HepG2 (cell line): Measurements from ENCODE around the gene EEF2. TPM values are rescaled to one million over a fixed set of nuclear protein-coding genes. Genes with fewer than 3 reads are reported as not detected.

Source experiments
- ATAC-seq: fragments of 200-7000 bp; cut with Tn5 transposase; 3 replicates; pipeline ENCODE4 v1.9.1; 2020; ENCODE audit warnings: mild to moderate bottlenecking, moderate library complexity
- BruUV-seq: library from RNA; stranded (reverse); fragments of 400-500 nt; replicated peaks from 2 replicates; lab custom pipeline; 2021; lab: Mats Ljungman, UMichigan
- CTCF ChIA-PET: fragments of 300-600 bp; formaldehyde crosslinking; extraction: SDS; loops from one replicate; lab custom pipeline; 2021; ENCODE audit warnings: low total read pairs, inconsistent platforms, low intra/inter-chr PET ratio; lab: Yijun Ruan, JAX
- POLR2A ChIA-PET: fragments of 350-600 bp; sonication (Branson Sonifier 250); formaldehyde crosslinking; loops from one replicate; lab custom pipeline; 2020; ENCODE audit warnings: antibody characterized with exemption, inconsistent platforms; lab: Yijun Ruan, JAX
- DNase-seq: peaks from one replicate; pipeline ENCODE4 v3.0.0-alpha.2; 2015; ENCODE audit warnings: low spot score
- FAIRE-seq: peaks from 3 replicates; lab custom pipeline; 2011; peaks lifted over from hg19 to GRCh38; lab: Jason Lieb, UNC
- H2AFZ ChIP-seq: one replicate; pipeline ENCODE4 v1.6.1; 2011; ENCODE audit warnings: low read length, inconsistent platforms
- H3K27ac ChIP-seq: fragments of 300-600 bp; 3 replicates; pipeline ENCODE4 v1.8.0; 2011; ENCODE audit warnings: mixed run types, mild to moderate bottlenecking, mixed read lengths, low read length, inconsistent platforms; ENCODE audit not compliant: insufficient read depth; ENCODE audit errors: extremely low read length
- H3K27me3 ChIP-seq, 2 experiments: fragments of 200-600 bp in 1 of 2; 2 replicates in 1 of 2; 3 replicates in 1 of 2; pipeline versions ENCODE4 v1.6.0 to v1.8.0; 2011; ENCODE audit warnings: low read length in 2 of 2, mild to moderate bottlenecking in 2 of 2, moderate library complexity in 2 of 2, inconsistent platforms in 1 of 2; ENCODE audit not compliant: insufficient read depth in 2 of 2, control insufficient read depth in 1 of 2
- H3K36me3 ChIP-seq, 2 experiments: fragments of 200-600 bp in 1 of 2; replicated peaks in 1 of 2; 2 replicates in 1 of 2; 3 replicates in 1 of 2; pipeline versions ENCODE4 v1.5.1 to v1.8.0; 2011; ENCODE audit warnings: low read length in 2 of 2, inconsistent platforms in 1 of 2; ENCODE audit not compliant: insufficient read depth in 2 of 2, control insufficient read depth in 1 of 2
- H3K4me1 ChIP-seq: 2 replicates; pipeline ENCODE4 v1.5.1; 2012; ENCODE audit warnings: low read length, inconsistent platforms; ENCODE audit not compliant: insufficient read depth
- H3K4me2 ChIP-seq: 2 replicates; pipeline ENCODE4 v1.6.0; 2011; ENCODE audit warnings: low read depth, low read length, inconsistent platforms
- H3K4me3 ChIP-seq, 3 experiments: fragments of 200-600 bp in 1 of 3; sonication (generic), shearing (Covaris generic) in 1 of 3; replicated peaks in 1 of 3; 2 replicates each; pipeline ENCODE4 v1.5.1; 2011 to 2016; ENCODE audit warnings: low read length in 3 of 3, inconsistent platforms in 2 of 3, low read depth in 2 of 3, mild to moderate bottlenecking in 2 of 3, control low read depth in 1 of 3, mixed read lengths in 1 of 3; ENCODE audit not compliant: insufficient read depth in 1 of 3
- H3K79me2 ChIP-seq: one replicate; pipeline ENCODE4 v1.6.1; 2011; ENCODE audit warnings: low read length, inconsistent platforms; ENCODE audit not compliant: insufficient read depth
- H3K9ac ChIP-seq: 2 replicates; pipeline ENCODE4 v1.6.0; 2011; ENCODE audit warnings: mild to moderate bottlenecking, low read depth, low read length, inconsistent platforms; ENCODE audit not compliant: insufficient read depth
- H3K9me3 ChIP-seq: 2 replicates; pipeline ENCODE4 v1.5.1; 2012; ENCODE audit warnings: mild to moderate bottlenecking, low read length
- H4K20me1 ChIP-seq: 2 replicates; pipeline ENCODE4 v1.6.0; 2011; ENCODE audit warnings: inconsistent platforms, mild to moderate bottlenecking, low read length, moderate library complexity; ENCODE audit not compliant: insufficient read depth
- AGO2 ChIP-seq: fragments of 200-400 bp; formaldehyde crosslinking; optimal IDR thresholded peaks from 2 replicates; pipeline ENCODE3; 2017; ENCODE audit warnings: mild to moderate bottlenecking, low read depth, low read length, moderate library complexity
- CCAR2 ChIP-seq: fragments of 200-400 bp; formaldehyde crosslinking; optimal IDR thresholded peaks from 2 replicates; pipeline ENCODE3; 2018; ENCODE audit warnings: low read depth, mild to moderate bottlenecking, low read length, moderate library complexity
- DNMT3B ChIP-seq: conservative IDR thresholded peaks from 2 replicates; pipeline ENCODE4 v1.6.1; 2016; ENCODE audit warnings: missing biosample characterization, control low read depth
- HNRNPL ChIP-seq: fragments of 200-400 bp; formaldehyde crosslinking; IDR thresholded peaks from 2 replicates; pipeline ENCODE4 v1.6.1; 2017; ENCODE audit warnings: mild to moderate bottlenecking, low read depth, low read length
- HOXD1 ChIP-seq: sonication (generic); formaldehyde crosslinking; IDR thresholded peaks from 2 replicates; pipeline ENCODE4 v1.5.0; 2020; ENCODE audit warnings: missing genetic modification reagents
- POLR2G ChIP-seq: fragments of 200-400 bp; formaldehyde crosslinking; IDR thresholded peaks from 2 replicates; pipeline ENCODE4 v1.6.1; 2018; ENCODE audit warnings: mild to moderate bottlenecking, low read depth, low read length, moderate library complexity
- PRPF4 ChIP-seq: fragments of 200-400 bp; formaldehyde crosslinking; IDR thresholded peaks from 2 replicates; pipeline ENCODE4 v1.6.1; 2016; ENCODE audit warnings: low read length, low read depth; ENCODE audit not compliant: poor library complexity, severe bottlenecking
- RBFOX2 ChIP-seq: fragments of 200-400 bp; formaldehyde crosslinking; IDR thresholded peaks from 2 replicates; pipeline ENCODE4 v1.6.1; 2017; ENCODE audit warnings: low read depth, mild to moderate bottlenecking, low read length
- SSRP1 ChIP-seq: IDR thresholded peaks from 2 replicates; pipeline ENCODE4 v1.6.1; 2016; ENCODE audit warnings: control low read depth
- TEF ChIP-seq: sonication (generic); formaldehyde crosslinking; IDR thresholded peaks from 2 replicates; pipeline ENCODE4 v1.5.0; 2020; ENCODE audit warnings: missing genetic modification reagents
- TFE3 ChIP-seq: IDR thresholded peaks from 2 replicates; pipeline ENCODE4 v1.6.1; 2016
- ZBTB33 ChIP-seq: sonication (generic); formaldehyde crosslinking; IDR thresholded peaks from 2 replicates; pipeline ENCODE4 v1.4.0; 2020; ENCODE audit warnings: missing genetic modification reagents
- ZNF768 ChIP-seq: sonication (generic); formaldehyde crosslinking; IDR thresholded peaks from 2 replicates; pipeline ENCODE4 v1.4.0; 2020; ENCODE audit warnings: missing genetic modification reagents
- WGBS: methylation state at CpG from one replicate; pipeline ENCODE4 v1.1.6; 2017; ENCODE audit warnings: low lambda C conversion rate; 5-methylcytosine and 5-hydroxymethylcytosine counted together
- in situ Hi-C: cut with HindIII; loops from 2 replicates; pipeline ENCODE4 v1.10.0; 2017; ENCODE audit warnings: low pct_unique_long_range_greater_than_20kb; ENCODE audit not compliant: extremely low pct_ligation_motif_present
- intact Hi-C: fragments of 100-400 bp; cut with micrococcal nuclease; formaldehyde crosslinking; loops from one replicate; pipeline ENCODE4 v1.10.0; 2022; ENCODE audit not compliant: unreplicated experiment
- polyA plus RNA-seq, 8 experiments: library from polyadenylated mRNA; depleted of rRNA in 3 of 8; stranded (reverse) in 7 of 8; unstranded in 1 of 8; fragments of >200 nt; fragmentation: Illumina TruSeq in 4 of 8; extraction: Trizol in 4 of 8; gene quantifications; 2 replicates each; pipeline versions ENCODE4 v1.2.1 to v1.2.3, GENCODE V29; 2011 to 2016; ENCODE audit warnings: low read depth in 4 of 8, missing spikeins in 1 of 8, mixed read lengths in 1 of 8; ENCODE audit not compliant: insufficient read depth in 1 of 8
- total RNA-seq, 5 experiments: library from RNA; depleted of rRNA; stranded (reverse); fragments of >200 nt; fragmentation: Illumina TruSeq; extraction: Trizol; gene quantifications; 2 replicates each; pipeline ENCODE4 v1.2.3, GENCODE V29; 2016; ENCODE audit warnings: low read depth in 1 of 5

The EEF2 gene
- total and polyA plus RNA-seq, 2 of the 13 experiments (the other 11 are each of a cell fraction or from before 2014, with no cell fraction given) = 1,441 to 1,777 TPM

- FAIRE-seq (no peak), ATAC-seq (no peak), DNase-seq (no peak)
- no peaks in the 10 kb centered on the region for H3K9me3 ChIP-seq
- H3K4me2 ChIP-seq = no peak overlapping the region
- peaks cover 64 to 73% of the 10 kb centered on the region in 2 experiments for H3K36me3 ChIP-seq
- BruUV-seq = no TSS peak
- ChIA-PET POLR2A (interaction anchor here (2.0 kb wide), 1 partner anchor 9 kb away, joined by 12 read pairs; no protein-coding TSS in a partner anchor), CTCF (no interaction called here)
- intact Hi-C loops = no loop called here
- peaks cover 26% of the 10 kb centered on the region for H3K4me1 ChIP-seq
- over 99% methylated on average over 15 of the region's 19 CpGs for WGBS
- H2AFZ ChIP-seq = no peak overlapping the region
- no peak overlapping the region for H3K9ac ChIP-seq
- H4K20me1 ChIP-seq = peaks cover 77% of the 10 kb centered on the region
- H3K4me3 ChIP-seq = no peak overlapping the region
- no peak overlapping the region for H3K27ac ChIP-seq
- no peaks in the 10 kb centered on the region for H3K27me3 ChIP-seq
- in situ Hi-C loops = no loop called here
- peaks cover 29% of the 10 kb centered on the region for H3K79me2 ChIP-seq
- 0 out of 2 replicates have a peak, but pooled peaks have one; percentile 25 for TF ChIP-seq POLR2G
- TF ChIP-seq DNMT3B (CRISPR knock-in tag) = no peak
Observed at GRCh38 chr19:3978145-3978544, 7.1 kb downstream of the EEF2 start.

GRCh38 chr19:3977242-3978143 lies 7.8 kb downstream of the EEF2 start:
- FAIRE-seq = no peak
- CTCF ChIA-PET = no interaction called here
- Histone ChIP-seq H3K4me2 (no peak overlapping the region), H3K4me1 (peaks cover 19% of the 10 kb centered on the region), H3K79me2 (peaks cover 22% of the 10 kb centered on the region), H3K27ac (no peak overlapping the region), H2AFZ (no peak overlapping the region), H3K9me3 (no peaks in the 10 kb centered on the region), H3K4me3 (no peak overlapping the region), H4K20me1 (peaks cover 70% of the 10 kb centered on the region), H3K27me3 (no peaks in the 10 kb centered on the region), H3K36me3 (peaks cover 58 to 66% of the 10 kb centered on the region in 2 experiments), H3K9ac (no peak overlapping the region)
- in situ Hi-C loops (no loop called here), intact Hi-C loops (no loop called here)
- no peak for DNase-seq
- POLR2A ChIA-PET = interaction anchor here (2.0 to 2.8 kb wide), 2 partner anchors 8 kb away, joined by 12 to 15 read pairs; partner anchors contain the start of gene EEF2
- BruUV-seq = no TSS peak
- ATAC-seq = peak; percentile 33
- 97% methylated on average over 33 of the region's 59 CpGs for WGBS
- TF ChIP-seq AGO2 (peak; percentile 92), SSRP1 (CRISPR knock-in tag) (0 out of 2 replicates have a peak, but pooled peaks have one; percentile 20), CCAR2 (no peak), HNRNPL (peak; percentile 14; the same call in 1 of the 2 replicates), RBFOX2 (peak; percentile 88), PRPF4 (peak; percentile 20), HOXD1 (CRISPR knock-in tag) (no peak), ZNF768 (peak; percentile 17; the same call in 1 of the 2 replicates), TFE3 (CRISPR knock-in tag) (no peak), TEF (no peak), ZBTB33 (CRISPR knock-in tag) (peak; percentile 52; the same call in 1 of the 2 replicates)
